CD1c-positive myeloid dendritic cell (primary cell): Measurements from ENCODE around the gene KLRF1.

Experiments
- DNase-seq: peaks from one replicate; pipeline ENCODE4 v3.0.0-alpha.2; 2016; ENCODE audit errors: extremely low spot score

The KLRF1 gene

DNA sequence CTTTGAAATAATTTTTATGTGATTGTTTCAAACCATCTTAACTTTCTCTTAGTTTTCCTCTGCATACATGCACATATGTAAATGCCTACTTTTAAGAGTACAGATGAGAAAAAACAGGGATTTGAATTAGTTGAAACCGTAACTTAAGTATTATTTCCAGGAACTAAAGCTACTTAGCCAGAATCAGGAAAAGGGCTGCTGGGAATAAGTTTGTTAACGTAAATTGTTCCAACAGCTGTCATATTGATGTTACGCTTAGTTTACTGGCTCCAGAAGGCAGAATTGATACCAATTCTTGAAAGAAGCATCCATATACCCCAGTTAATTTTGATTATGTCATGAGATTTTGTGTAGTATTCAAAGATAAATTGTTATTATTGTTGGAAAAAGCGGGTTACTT, 17.9 kb upstream of the KLRF1 start:
- DNase-seq, result no peak

DNA sequence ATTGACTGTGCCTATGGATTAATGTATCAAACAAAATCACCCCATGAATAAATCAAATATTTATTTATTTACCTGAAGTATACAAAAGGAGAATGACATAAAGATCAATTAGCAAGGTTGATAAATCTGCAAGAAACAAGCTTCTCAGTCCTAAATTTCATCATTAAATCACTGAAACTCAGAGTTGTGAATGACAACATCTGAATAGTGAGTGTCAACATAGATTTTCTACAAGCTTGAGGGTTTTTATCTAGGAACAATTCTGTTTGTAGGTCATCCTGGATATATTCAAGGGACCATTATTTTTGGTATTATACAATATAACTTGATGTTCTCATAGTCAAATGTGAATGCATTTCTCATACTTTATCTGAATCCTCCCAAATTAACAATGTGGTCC, 17.4 kb upstream of the KLRF1 start:
- DNase-seq, result no peak

DNA sequence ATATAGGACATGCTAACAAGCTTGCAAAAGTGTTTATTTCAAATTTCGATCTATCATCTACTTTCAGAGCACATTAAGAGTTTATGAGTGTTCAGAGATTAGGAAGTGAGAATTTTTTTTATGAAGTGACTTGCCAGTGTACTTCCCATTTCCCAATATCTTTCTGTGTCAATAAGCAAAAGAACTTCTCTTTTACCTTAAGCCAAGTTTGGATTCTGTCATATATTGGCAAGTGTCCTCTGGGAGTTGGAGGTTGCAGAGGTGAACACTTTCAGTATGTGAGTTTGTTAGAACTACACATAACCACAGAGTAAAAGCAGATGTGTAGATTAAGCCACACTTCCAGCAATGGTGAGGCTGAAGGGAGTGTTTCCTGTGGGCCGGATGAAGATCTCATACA, 16.6 kb upstream of the KLRF1 start:
- DNase-seq, result peak; percentile 88

DNA sequence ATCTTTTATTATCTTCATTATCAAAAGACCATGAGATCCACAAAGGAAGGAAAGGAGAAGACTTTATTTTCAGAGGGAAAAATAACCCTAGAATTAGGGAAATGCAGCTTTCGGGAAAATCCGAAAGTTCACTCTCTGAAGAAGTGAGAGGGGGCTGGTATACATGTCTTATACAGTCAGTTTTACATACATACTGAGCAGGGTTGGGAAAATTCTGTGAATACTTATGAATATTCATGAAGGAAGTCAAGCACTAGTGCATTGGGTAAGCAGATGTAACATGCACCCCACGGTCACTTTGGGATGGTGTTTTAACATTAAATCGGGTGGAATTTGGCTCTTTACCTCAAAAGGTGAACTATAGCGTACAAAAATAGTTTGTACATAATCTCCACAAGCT, 15.7 kb upstream of the KLRF1 start:
- no peak for DNase-seq

DNA sequence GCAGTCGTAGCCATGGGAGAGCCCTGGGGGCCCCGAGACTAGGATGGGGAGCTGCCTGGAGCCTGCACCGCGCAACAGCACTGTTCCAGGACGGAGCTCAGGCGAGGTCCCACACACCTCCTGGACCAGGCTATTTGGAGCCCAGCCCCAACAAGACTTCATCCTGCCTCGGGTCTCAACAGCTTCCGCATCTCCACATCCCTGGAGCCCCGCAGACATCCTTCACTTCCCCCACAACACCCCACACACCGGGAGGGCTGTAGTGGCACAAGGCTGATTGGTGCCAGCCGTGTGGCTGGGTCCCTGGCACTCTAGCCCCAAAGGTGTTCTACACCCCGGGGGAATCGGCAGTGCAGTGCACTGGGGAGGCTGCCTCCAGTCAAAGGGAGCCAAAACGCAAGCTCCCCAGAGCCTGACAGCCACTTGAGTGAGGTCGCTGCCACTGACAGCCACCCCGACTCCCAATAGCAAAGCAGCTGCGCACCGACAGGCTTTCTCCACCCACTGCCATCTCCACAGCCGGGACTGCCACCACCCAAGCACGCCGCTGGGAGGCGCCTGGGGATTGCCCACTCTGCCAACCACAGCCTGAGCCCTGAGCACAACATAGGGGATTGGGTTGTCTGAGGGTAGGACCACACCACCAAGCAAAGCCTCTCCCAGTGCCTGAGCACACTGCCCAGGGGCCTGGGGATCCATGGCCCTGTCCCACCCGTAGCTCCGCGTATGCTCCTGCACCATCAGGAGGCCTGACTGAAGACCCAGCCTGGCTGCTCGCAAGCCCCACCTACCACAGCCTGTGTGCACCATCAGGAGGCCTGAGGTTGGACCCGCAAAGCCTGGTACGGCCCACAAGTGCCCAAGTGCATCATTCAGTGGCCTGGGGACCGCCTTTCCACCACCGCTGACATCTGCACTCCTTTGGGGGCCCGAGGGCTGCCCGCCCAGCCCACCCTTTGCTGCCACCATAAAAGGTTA, 13.2 kb upstream of the KLRF1 start:
- peak; percentile 78 for DNase-seq

DNA sequence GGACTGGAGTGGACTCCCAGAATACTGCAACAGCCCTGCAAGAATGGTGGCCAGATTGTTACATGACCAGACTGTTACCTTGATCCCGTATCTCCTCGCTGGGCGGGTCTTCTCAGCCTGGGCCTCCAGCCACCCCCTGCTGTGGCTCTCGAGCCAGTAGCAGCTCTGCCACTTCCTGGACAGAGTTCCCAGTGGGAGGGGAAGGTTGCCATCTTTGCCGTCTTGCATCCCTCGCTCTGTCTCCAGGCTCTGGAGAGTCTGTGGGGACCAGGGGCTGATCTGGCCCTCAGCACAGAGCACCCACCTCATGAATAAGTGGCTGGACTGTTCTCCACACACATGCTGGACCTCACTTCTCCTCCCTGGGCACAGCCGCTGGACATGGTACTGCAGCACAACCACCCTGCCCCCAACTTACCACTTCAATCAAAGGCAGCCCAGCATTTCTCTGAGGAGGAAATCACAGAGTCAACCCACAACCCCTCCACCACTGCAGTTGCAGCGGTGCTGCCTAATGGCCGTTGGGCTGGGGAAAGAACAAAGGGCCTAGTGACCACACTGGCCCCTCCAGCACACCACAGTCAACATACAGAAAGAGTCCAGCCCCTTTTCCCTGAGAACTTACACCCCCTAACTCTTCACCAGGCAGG, 6.9 kb upstream of the KLRF1 start:
- DNase-seq, result no peak

- DNase-seq, result no peak
These were observed 2.2 kb downstream of the KLRF1 start for GRCh38 chr12:9829483-9829882.

DNA sequence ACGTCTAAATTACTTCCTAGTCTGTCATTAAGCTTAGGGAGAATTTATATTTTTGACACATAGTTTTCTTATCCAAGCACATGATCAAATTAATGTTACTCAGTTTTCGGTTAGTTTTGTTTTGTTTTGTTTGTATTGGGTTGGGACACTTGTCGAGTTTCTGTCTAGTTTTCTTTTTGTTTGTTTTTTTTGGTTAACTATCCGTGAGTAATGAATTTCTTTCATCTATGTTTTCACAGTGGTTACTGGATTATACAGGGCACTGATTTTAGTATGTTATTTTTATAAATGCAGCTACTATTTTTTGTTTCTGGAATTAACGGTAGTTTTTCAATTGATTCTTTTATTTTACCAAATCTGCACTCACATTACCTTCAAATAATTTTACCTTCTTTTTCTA, 2.7 kb downstream of the KLRF1 start:
- no peak for DNase-seq

GRCh38 chr12:9831720-9832119, 4.4 kb downstream of the KLRF1 start:
- no peak for DNase-seq

DNA sequence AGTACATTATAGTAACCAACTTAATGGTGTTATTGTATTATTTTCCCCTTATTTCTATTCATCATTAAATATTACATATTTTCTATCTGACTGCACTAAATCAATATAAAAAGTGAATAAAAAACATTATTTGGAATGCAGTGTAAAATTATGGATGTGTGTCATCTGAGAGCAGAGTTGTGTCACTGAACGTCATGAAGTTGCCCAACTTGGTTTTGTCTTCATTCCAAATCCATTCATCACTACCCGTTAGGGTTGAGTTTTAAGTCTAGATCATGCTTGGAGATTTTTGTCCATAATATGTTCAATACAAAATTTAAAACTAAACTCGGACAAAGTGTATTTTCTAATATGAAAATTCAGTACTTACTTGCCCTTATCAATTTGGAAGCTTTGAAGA, 16.1 kb downstream of the KLRF1 start:
- no peak for DNase-seq

DNA sequence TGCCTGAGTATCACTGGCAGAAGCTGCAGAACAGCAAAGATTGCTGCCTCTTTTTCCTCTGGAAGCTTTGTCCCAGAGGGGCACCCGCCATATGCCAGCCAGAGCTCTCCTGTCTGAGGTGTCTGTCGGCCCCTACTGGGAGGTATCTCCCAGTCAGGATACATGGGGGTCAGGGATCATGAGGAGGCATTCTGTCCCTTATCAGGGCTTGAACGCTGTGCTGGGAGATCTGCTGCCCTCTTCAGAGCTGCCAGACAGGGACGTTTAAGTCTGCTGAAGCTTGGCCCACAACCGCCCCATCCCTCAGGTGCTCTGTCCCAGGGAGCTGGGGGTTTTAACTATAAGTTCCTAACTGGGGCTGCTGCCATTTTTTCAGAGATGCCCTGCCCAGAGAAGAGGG, 21.6 kb downstream of the KLRF1 start:
- DNase-seq, result no peak

DNA sequence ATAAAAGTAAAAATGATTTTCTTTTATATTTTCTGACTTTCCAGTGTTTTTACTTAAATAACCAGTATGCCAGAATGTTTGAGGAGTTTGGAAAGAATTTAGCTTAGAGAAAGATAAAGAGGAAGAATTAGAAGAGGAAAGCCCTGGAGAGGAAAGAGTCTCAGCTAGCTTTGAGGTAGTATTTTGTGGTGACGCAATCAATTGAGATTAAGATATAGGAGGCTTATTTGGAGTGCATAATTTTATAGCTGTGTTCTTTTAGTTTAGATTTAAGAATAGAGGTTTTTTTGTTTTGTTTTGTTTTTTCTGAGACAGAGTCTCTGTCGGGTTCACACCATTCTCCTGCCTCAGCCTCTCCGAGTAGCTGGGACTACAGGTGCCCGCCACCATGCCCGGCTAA, 23.8 kb downstream of the KLRF1 start:
- no peak for DNase-seq

GRCh38 chr12:9851927-9852326, 24.6 kb downstream of the KLRF1 start:
- no peak for DNase-seq

DNA sequence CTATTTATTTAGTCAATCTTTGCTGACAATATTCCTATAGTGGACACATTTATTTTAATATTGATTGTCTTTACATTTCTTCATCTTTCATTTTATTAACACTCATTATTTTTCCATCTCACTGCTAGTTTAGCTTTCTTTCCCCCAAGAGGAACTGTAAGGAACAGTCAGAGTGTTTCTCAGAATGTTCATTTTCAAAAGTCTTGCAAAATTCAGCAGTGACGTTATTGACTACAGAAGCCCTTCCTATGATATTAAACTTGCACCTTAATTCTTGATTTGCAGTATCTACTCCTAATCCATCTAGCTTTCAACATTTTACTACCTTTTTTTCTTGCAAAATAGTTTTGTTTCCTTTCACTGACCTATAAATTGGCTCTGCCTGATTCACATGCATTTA, 28.9 kb downstream of the KLRF1 start:
- peak; percentile 64 for DNase-seq

DNA sequence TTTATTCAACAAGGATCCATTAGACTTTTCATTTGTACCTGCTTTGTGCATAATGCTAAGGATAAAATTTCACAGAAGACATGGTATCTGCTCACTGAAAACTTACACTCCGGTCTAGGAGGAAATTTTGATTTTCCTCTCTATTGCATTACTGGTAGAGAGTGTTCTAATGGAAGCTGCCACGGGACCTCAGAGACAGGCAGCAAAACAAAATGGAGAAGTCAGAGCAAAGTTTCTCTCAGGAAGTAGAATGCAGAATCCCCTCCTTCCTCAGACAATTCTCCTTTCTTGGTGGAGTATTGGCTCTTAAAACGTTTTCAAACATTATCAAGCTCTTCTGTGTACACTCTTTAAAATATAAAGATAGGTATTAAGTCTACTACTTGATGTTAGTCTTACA, 29.6 kb downstream of the KLRF1 start:
- DNase-seq, result peak; percentile 47

DNA sequence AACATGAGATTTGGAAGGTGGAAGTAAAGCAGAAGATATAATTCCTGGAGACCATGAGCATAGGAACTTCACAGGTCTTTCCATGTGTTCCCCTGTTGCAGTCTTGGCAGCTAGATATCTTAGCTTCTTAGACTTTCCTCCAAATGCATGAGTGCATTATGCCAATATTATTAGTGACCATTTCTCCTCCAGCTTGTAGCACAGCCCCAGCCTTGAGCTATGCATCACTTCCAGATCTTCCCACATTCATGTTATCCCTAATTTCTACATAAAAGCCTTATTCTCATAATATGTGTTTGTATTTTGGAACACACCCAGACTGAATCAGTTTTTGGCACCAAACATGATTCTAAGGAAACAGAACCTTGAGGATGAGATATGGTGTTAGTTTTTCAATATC, 30.9 kb downstream of the KLRF1 start:
- DNase-seq, result no peak

GRCh38 chr12:9864913-9865675, 37.8 kb downstream of the KLRF1 start:
- no peak for DNase-seq

DNA sequence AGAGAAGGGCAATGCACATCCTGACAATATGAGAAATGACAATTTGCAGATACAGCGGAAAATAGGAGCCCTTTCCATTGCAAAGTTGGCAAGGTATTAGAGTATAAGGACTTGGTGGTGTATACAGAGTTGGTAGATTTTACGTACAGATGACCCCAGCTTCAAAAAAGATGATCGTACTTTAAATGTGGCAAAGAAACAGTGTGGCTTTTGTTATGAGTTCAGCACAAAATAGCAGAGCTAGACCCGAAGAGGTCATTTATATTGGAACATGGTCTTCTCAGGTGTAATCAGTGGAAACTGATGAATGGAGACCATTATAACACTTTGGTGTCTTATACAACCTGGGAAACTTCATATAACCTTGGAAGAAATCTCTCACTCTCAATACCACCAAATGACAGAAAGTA, 39.6 kb downstream of the KLRF1 start:
- peak; percentile 32 for DNase-seq

DNA sequence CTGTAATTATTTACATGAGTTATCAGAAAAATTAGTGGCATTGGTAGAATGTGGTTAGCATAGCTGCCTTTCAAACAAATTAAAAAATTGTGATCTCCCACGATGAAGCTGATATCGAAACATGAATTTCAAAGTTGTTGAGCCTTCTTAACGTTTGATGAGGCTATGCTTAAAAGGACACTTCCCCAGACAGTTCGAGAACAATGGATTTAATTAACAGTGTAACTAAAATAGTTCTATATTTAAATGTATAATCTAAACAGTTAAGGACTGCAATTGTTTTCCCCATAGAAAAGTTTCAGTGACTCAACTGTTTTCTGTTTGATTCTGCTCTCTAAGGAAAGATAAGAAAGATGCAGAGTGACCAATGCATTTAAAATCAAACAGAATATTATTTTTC, 40.2 kb downstream of the KLRF1 start:
- DNase-seq, result peak; percentile 10

- peak; percentile 44 for DNase-seq
These were observed 41.1 kb downstream of the KLRF1 start for GRCh38 chr12:9868311-9868801.

DNA sequence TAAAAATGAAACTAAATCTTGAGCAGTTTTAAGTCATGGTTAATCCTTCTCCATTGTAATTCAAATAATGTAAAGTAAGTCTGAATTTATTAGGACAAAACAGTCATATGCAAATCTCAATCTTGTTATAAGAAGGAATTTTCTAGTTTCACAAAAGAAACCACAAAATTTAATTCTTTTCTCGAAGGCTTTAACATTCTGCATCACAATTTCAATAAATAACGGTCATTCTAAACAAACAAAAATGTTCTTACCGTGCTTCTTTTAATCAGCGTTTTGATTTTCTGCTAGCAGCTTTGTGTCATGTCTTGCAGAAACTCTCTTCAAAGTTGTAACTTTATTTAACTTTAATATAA, 41.6 kb downstream of the KLRF1 start:
- DNase-seq, result no peak
